H1 (cell line): ENCODE results near the gene ATG9B. TPM values are rescaled to one million over a fixed set of nuclear protein-coding genes. Genes with fewer than 3 reads are reported as not detected.

Source experiments
- EZH2 ChIP-seq: fragments of 200-600 bp; sonication (generic); IDR thresholded peaks from 2 replicates; pipeline ENCODE4 v1.7.1; 2012; ENCODE audit warnings: low read depth, mild to moderate bottlenecking, moderate library complexity, low read length, inconsistent platforms; ENCODE audit not compliant: severe bottlenecking
- HDAC6 ChIP-seq: IDR thresholded peaks from one replicate; pipeline ENCODE4 v1.7.1; 2012; ENCODE audit warnings: low read depth, mild to moderate bottlenecking, inconsistent platforms, low read length, moderate library complexity
- JUN ChIP-seq: IDR thresholded peaks from 2 replicates; pipeline ENCODE4 v1.6.1; 2011; ENCODE audit warnings: low read depth, mild to moderate bottlenecking, improper control_type of control experiment, low read length
- NRF1 ChIP-seq: IDR thresholded peaks from 2 replicates; pipeline ENCODE4 v1.6.1; 2011; ENCODE audit warnings: mild to moderate bottlenecking, low read depth, low read length, improper control_type of control experiment
- SP2 ChIP-seq: IDR thresholded peaks from 2 replicates; pipeline ENCODE4 v1.6.1; 2012; ENCODE audit warnings: mild to moderate bottlenecking, low read length, inconsistent platforms
- polyA plus RNA-seq, 7 experiments: library from polyadenylated mRNA; depleted of rRNA in 3 of 7; stranded (reverse) in 5 of 7; unstranded in 2 of 7; fragments of >200 nt in 5 of 7; fragments of 200-250 nt in 2 of 7; gene quantifications; 1 replicate in 5 of 7; 2 replicates in 1 of 7; 4 replicates in 1 of 7; pipeline versions ENCODE4 v1.2.1 to v1.2.3, GENCODE V29; 2011 to 2013; ENCODE audit warnings: missing spikeins in 2 of 7, mixed read lengths in 2 of 7
- total RNA-seq: library from RNA; stranded (reverse); fragmentation: NEBNext Ultra II Directional; extraction: Animal tissue kit (Norgen Biotek cat#: 25700); gene quantifications from 2 replicates; pipeline ENCODE4 v1.2.1, GENCODE V29; 2021
- TF ChIP-seq, protein P1 (sequence below): IDR thresholded peaks from 2 replicates; pipeline ENCODE4 v1.6.1; 2012; ENCODE audit warnings: inconsistent platforms

ATG9B gene
- total and polyA plus RNA-seq, 2 of the 8 experiments (the other 6 are each of a cell fraction or from before 2014, with no cell fraction given) = 1.4 to 2.3 TPM

DNA sequence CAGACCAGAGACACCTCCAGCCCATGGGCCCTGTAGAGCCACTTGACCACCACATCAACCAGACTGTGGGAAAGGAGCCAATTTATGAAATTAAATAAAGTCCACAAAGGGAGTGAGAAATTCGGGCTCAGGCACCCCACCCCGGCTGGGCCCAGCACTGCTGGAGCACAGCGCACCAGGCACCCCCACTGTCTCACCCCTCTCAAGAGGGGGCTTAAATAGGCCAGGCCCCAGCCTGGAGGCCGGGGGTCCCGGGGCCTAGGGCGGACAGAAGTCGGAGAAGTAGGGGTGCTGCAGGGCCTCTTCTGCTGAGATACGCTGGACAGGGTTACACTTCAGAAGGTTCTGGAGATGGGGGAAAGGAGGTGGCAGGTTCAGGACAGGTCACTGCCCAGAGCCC, 29.5 kb upstream of the ATG9B start (continued):
- TF ChIP-seq, protein P1, sequence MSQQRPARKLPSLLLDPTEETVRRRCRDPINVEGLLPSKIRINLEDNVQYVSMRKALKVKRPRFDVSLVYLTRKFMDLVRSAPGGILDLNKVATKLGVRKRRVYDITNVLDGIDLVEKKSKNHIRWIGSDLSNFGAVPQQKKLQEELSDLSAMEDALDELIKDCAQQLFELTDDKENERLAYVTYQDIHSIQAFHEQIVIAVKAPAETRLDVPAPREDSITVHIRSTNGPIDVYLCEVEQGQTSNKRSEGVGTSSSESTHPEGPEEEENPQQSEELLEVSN = no peak
- TF ChIP-seq HDAC6 (no peak), NRF1 (no peak), JUN (no peak), EZH2 (no peak), SP2 (no peak)
- TF ChIP-seq, all 59 proteins: peak for 0
